ENCODE measurements around the gene RAI1.

Gene RAI1

DNA sequence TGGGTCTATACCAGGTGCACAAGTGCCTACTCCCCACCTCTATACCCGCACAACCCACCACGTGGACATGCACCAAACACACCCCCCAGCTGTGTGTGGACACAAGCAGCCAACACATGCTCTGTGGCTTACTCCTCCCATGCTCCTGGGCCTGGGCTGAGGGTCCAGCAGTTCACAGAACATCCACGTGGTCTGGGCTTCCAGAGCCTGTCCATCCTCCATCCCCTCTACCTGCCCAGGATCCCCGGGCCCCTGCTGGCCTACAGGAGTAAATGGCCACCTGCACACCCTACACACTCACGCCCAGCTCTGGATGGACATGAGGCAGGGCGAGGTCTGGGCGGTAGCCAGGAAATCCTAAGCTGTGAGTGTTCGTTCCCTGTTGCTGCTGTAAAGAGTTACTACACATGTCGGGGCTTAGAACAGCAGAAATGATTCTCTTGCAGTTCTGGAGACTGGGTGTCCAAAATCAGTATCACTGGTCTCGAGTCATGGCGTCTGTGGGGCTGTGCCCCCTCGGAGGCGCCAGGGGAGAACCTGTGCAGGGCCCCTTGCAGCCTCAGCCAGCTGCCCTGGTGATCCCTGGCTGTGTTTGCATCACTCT lies 15.0 kb upstream of the RAI1 start:
- Histone ChIP-seq H2AK5ac (ENCODE audit: low read length) (no peak overlapping the region), H3K18ac (ENCODE audit: low read length) (no peak overlapping the region), H3K4me3 (ENCODE audit: low read length) (no peak overlapping the region), H2BK120ac (ENCODE audit: low read depth, low read length) (no peak overlapping the region), H2BK5ac (ENCODE audit: low read length) (no peak overlapping the region), H3K56ac (ENCODE audit: low read length) (no peak overlapping the region), H3K79me2 (ENCODE audit: control insufficient read depth, insufficient read depth, low read length) (no peaks in the 10 kb centered on the region), H3K4ac (ENCODE audit: low read depth, low read length) (no peak overlapping the region), H4K8ac (ENCODE audit: low read depth, low read length) (no peak overlapping the region), H3K27ac (ENCODE audit: low read depth, low read length) (no peak overlapping the region), H3K36me3 (ENCODE audit: control insufficient read depth, insufficient read depth, low read length) (no peaks in the 10 kb centered on the region), H3K27me3 (ENCODE audit: insufficient read depth, low read length, poor library complexity) (no peaks in the 10 kb centered on the region), H3K79me1 (ENCODE audit: low read length) (no peaks in the 10 kb centered on the region), H3K4me2 (ENCODE audit: low read length) (no peak overlapping the region), H2BK15ac (replicated peaks; ENCODE audit: low read depth) (no peak overlapping the region), H3K9ac (ENCODE audit: low read length) (no peak overlapping the region), H4K5ac (ENCODE audit: low read length) (no peak overlapping the region), H3K4me1 (ENCODE audit: control insufficient read depth, low read depth, low read length) (peaks cover 4% of the 10 kb centered on the region), H3K23ac (ENCODE audit: low read length) (no peak overlapping the region)
- WGBS (ENCODE audit: extremely low coverage, insufficient coverage, low lambda C conversion rate), result no CpG with 5 or more reads among the region's 13 CpGs
- no peak for DNase-seq

DNA sequence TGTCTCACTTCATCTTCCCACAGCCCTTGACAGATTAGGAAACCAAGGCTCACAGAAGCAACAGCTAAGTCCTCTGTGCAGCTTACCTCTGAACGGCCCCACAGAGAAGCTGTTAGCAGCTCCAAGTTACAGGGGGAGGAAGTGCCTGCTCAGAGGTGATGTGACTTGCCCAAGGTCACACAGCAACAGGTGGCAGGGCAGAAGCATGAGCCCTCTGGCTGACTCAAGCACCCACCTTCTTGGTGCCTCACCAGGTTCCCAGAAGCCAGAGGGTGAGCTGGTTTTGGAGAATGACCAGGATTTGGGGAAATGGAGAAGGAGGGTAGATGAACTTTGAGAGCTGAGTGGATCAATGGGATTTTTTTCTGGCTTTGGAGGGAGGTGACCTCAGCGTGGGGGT lies 14.0 kb upstream of the RAI1 start:
- Histone ChIP-seq H3K79me1 (ENCODE audit: low read length) (no peaks in the 10 kb centered on the region), H2BK120ac (ENCODE audit: low read depth, low read length) (no peak overlapping the region), H4K5ac (ENCODE audit: low read length) (no peak overlapping the region), H3K79me2 (ENCODE audit: control insufficient read depth, insufficient read depth, low read length) (no peaks in the 10 kb centered on the region), H3K4me2 (ENCODE audit: low read length) (no peak overlapping the region), H3K56ac (ENCODE audit: low read length) (no peak overlapping the region), H4K8ac (ENCODE audit: low read depth, low read length) (no peak overlapping the region), H3K4me1 (ENCODE audit: control insufficient read depth, low read depth, low read length) (peaks cover 4% of the 10 kb centered on the region), H3K23ac (ENCODE audit: low read length) (no peak overlapping the region), H2BK15ac (replicated peaks; ENCODE audit: low read depth) (no peak overlapping the region), H3K36me3 (ENCODE audit: control insufficient read depth, insufficient read depth, low read length) (no peaks in the 10 kb centered on the region), H3K9ac (ENCODE audit: low read length) (no peak overlapping the region), H3K27me3 (ENCODE audit: insufficient read depth, low read length, poor library complexity) (no peaks in the 10 kb centered on the region), H3K4ac (ENCODE audit: low read depth, low read length) (no peak overlapping the region), H3K18ac (ENCODE audit: low read length) (no peak overlapping the region), H3K4me3 (ENCODE audit: low read length) (no peak overlapping the region), H2AK5ac (ENCODE audit: low read length) (no peak overlapping the region), H2BK5ac (ENCODE audit: low read length) (no peak overlapping the region), H3K27ac (ENCODE audit: low read depth, low read length) (no peak overlapping the region)
- DNase-seq, result no peak
- WGBS (ENCODE audit: extremely low coverage, insufficient coverage, low lambda C conversion rate), result no CpG with 5 or more reads among the region's 2 CpGs

- no peaks in the 10 kb centered on the region for H3K79me1 ChIP-seq (ENCODE audit: low read length)
- H4K8ac ChIP-seq (ENCODE audit: low read depth, low read length), result no peak overlapping the region
- no peak overlapping the region for H3K27ac ChIP-seq (ENCODE audit: low read depth, low read length)
- no CpG with 5 or more reads among the region's 4 CpGs for WGBS (ENCODE audit: extremely low coverage, insufficient coverage, low lambda C conversion rate)
- H3K27me3 ChIP-seq (ENCODE audit: insufficient read depth, low read length, poor library complexity), result no peaks in the 10 kb centered on the region
- no peak overlapping the region for H2BK5ac ChIP-seq (ENCODE audit: low read length)
- H3K18ac ChIP-seq (ENCODE audit: low read length), result no peak overlapping the region
- H2AK5ac ChIP-seq (ENCODE audit: low read length), result no peak overlapping the region
- H3K56ac ChIP-seq (ENCODE audit: low read length), result no peak overlapping the region
- no peak overlapping the region for H4K5ac ChIP-seq (ENCODE audit: low read length)
- H3K9ac ChIP-seq (ENCODE audit: low read length), result no peak overlapping the region
- peaks cover 4% of the 10 kb centered on the region for H3K4me1 ChIP-seq (ENCODE audit: control insufficient read depth, low read depth, low read length)
- H3K23ac ChIP-seq (ENCODE audit: low read length), result no peak overlapping the region
- DNase-seq, result no peak
- no peaks in the 10 kb centered on the region for H3K36me3 ChIP-seq (ENCODE audit: control insufficient read depth, insufficient read depth, low read length)
- no peak overlapping the region for H3K4me3 ChIP-seq (ENCODE audit: low read length)
- no peaks in the 10 kb centered on the region for H3K79me2 ChIP-seq (ENCODE audit: control insufficient read depth, insufficient read depth, low read length)
- H2BK120ac ChIP-seq (ENCODE audit: low read depth, low read length), result no peak overlapping the region
- H3K4ac ChIP-seq (ENCODE audit: low read depth, low read length), result no peak overlapping the region
- no peak overlapping the region for H2BK15ac ChIP-seq (replicated peaks; ENCODE audit: low read depth)
- H3K4me2 ChIP-seq (ENCODE audit: low read length), result no peak overlapping the region
Observed at GRCh38 chr17:17667947-17668346, 13.3 kb upstream of the RAI1 start.

DNA sequence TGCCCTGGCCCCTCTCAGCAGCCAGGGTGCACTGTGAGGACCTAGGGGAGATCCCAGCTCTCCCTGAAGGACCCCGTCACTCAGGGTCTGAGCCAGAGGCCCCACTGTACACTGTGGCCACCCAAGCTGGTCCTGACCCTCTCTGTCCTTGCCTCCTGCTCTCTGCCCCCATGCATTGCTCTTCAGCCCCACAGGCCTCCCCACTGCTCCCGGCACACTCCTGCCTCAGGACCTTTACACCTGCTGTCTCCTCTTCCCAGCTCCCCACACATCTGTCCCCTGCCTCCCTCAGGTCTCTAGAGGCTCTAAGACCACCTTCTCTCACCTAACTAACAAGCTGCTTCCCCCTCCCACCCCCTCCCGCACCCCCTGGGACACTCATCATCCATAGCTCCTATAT lies 12.9 kb upstream of the RAI1 start:
- H4K8ac ChIP-seq (ENCODE audit: low read depth, low read length), result no peak overlapping the region
- no peak overlapping the region for H3K23ac ChIP-seq (ENCODE audit: low read length)
- no peak overlapping the region for H2BK15ac ChIP-seq (replicated peaks; ENCODE audit: low read depth)
- no peaks in the 10 kb centered on the region for H3K36me3 ChIP-seq (ENCODE audit: control insufficient read depth, insufficient read depth, low read length)
- no peak overlapping the region for H3K4me2 ChIP-seq (ENCODE audit: low read length)
- H3K56ac ChIP-seq (ENCODE audit: low read length), result no peak overlapping the region
- no peak overlapping the region for H2AK5ac ChIP-seq (ENCODE audit: low read length)
- no peak overlapping the region for H2BK5ac ChIP-seq (ENCODE audit: low read length)
- no peaks in the 10 kb centered on the region for H3K79me2 ChIP-seq (ENCODE audit: control insufficient read depth, insufficient read depth, low read length)
- H3K4ac ChIP-seq (ENCODE audit: low read depth, low read length), result no peak overlapping the region
- no peaks in the 10 kb centered on the region for H3K79me1 ChIP-seq (ENCODE audit: low read length)
- H4K5ac ChIP-seq (ENCODE audit: low read length), result no peak overlapping the region
- no peak overlapping the region for H3K9ac ChIP-seq (ENCODE audit: low read length)
- H3K18ac ChIP-seq (ENCODE audit: low read length), result no peak overlapping the region
- no peak for DNase-seq
- H3K27ac ChIP-seq (ENCODE audit: low read depth, low read length), result no peak overlapping the region
- H2BK120ac ChIP-seq (ENCODE audit: low read depth, low read length), result no peak overlapping the region
- H3K4me1 ChIP-seq (ENCODE audit: control insufficient read depth, low read depth, low read length), result peaks cover 2% of the 10 kb centered on the region
- no peaks in the 10 kb centered on the region for H3K27me3 ChIP-seq (ENCODE audit: insufficient read depth, low read length, poor library complexity)
- WGBS (ENCODE audit: extremely low coverage, insufficient coverage, low lambda C conversion rate), result no CpG with 5 or more reads among the region's 3 CpGs
- no peak overlapping the region for H3K4me3 ChIP-seq (ENCODE audit: low read length)

DNA sequence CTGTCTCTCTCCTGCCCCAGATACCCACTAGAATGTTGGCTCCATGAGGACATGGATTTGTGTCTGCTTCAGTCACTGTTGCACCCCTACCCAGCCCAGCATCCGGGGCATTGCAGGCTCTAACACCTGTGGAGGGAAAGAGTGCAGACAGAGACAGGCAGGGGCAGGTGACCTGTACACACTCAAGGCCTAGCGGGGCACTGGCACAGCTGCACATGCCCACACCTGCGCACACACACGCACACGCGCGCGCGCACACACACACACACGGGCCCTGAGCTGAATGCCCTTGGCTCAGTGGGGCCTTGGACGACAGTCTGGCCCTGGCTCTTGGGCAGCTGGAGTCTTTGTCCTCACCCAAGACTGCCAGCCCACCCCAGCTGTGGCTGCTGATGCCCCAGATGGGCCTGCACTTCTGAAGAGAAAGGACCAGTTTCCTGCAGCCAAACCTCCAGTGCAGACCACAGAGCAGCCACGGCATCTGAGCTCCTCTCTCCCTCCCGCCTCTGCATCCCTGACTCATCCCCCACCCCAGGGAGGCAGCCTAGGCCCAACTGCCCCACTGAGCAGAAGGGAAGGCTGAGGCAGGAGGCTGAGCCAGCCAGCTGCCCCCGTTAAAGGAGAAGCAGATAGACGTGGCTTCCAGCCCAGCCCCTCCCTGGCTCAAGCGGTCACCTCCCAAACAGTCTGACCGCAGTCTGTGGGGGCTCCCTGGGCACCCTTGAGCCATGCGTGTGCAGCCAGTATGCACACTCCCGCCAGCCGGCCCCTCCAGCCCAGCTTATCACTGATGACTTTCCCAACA lies 12.3 kb upstream of the RAI1 start:
- Histone ChIP-seq H3K27ac (ENCODE audit: low read depth, low read length) (no peak overlapping the region), H2AK5ac (ENCODE audit: low read length) (no peak overlapping the region), H3K79me1 (ENCODE audit: low read length) (no peaks in the 10 kb centered on the region), H3K18ac (ENCODE audit: low read length) (no peak overlapping the region), H3K4me3 (ENCODE audit: low read length) (no peak overlapping the region), H3K36me3 (ENCODE audit: control insufficient read depth, insufficient read depth, low read length) (no peaks in the 10 kb centered on the region), H3K27me3 (ENCODE audit: insufficient read depth, low read length, poor library complexity) (no peaks in the 10 kb centered on the region), H4K8ac (ENCODE audit: low read depth, low read length) (no peak overlapping the region), H2BK120ac (ENCODE audit: low read depth, low read length) (no peak overlapping the region), H3K79me2 (ENCODE audit: control insufficient read depth, insufficient read depth, low read length) (no peaks in the 10 kb centered on the region), H3K23ac (ENCODE audit: low read length) (no peak overlapping the region), H2BK15ac (replicated peaks; ENCODE audit: low read depth) (no peak overlapping the region), H4K5ac (ENCODE audit: low read length) (no peak overlapping the region), H3K4me2 (ENCODE audit: low read length) (no peak overlapping the region), H3K4me1 (ENCODE audit: control insufficient read depth, low read depth, low read length) (no peaks in the 10 kb centered on the region), H3K4ac (ENCODE audit: low read depth, low read length) (no peak overlapping the region), H3K56ac (ENCODE audit: low read length) (no peak overlapping the region), H3K9ac (ENCODE audit: low read length) (no peak overlapping the region), H2BK5ac (ENCODE audit: low read length) (no peak overlapping the region)
- no peak for DNase-seq
- no CpG with 5 or more reads among the region's 20 CpGs for WGBS (ENCODE audit: extremely low coverage, insufficient coverage, low lambda C conversion rate)

Data from mesendoderm (in vitro differentiated cells).